H9 (cell line): ENCODE results near the gene CDC14A. TPM values are rescaled to one million over a fixed set of nuclear protein-coding genes. Genes with fewer than 3 reads are reported as not detected.

Experiments used
- DNase-seq: peaks from one replicate; pipeline ENCODE4 v3.0.0-alpha.2; 2017
- H2AFZ ChIP-seq: one replicate; pipeline ENCODE4 v1.6.1; 2013; ENCODE audit warnings: mild to moderate bottlenecking, low read length, control low read depth, moderate library complexity
- H2AK5ac ChIP-seq: 2 replicates; pipeline ENCODE4 v1.6.1; 2013; ENCODE audit warnings: low read length, control low read depth, mixed read lengths; ENCODE audit not compliant: insufficient read length
- H2BK120ac ChIP-seq: one replicate; pipeline ENCODE4 v1.6.1; 2013; ENCODE audit warnings: low read depth, mild to moderate bottlenecking, low read length, control low read depth, inconsistent platforms; ENCODE audit not compliant: poor library complexity, severe bottlenecking
- H2BK12ac ChIP-seq: 2 replicates; pipeline ENCODE4 v1.6.1; 2013; ENCODE audit warnings: low read length, control low read depth, mixed read lengths, low read depth; ENCODE audit not compliant: insufficient read length
- H2BK15ac ChIP-seq: 2 replicates; pipeline ENCODE4 v1.6.1; 2013; ENCODE audit warnings: low read depth, low read length, control low read depth
- H2BK20ac ChIP-seq: one replicate; pipeline ENCODE4 v1.6.1; 2013; ENCODE audit warnings: low read depth, mild to moderate bottlenecking, low read length, control low read depth, inconsistent platforms; ENCODE audit not compliant: poor library complexity, severe bottlenecking
- H2BK5ac ChIP-seq: 2 replicates; pipeline ENCODE4 v1.6.1; 2013; ENCODE audit warnings: low read length, control low read depth, mixed read lengths; ENCODE audit not compliant: insufficient read length
- H3K14ac ChIP-seq: 2 replicates; pipeline ENCODE4 v1.6.1; 2013; ENCODE audit warnings: low read length, control low read depth; ENCODE audit not compliant: insufficient read depth
- H3K18ac ChIP-seq: 2 replicates; pipeline ENCODE4 v1.6.1; 2013; ENCODE audit warnings: low read depth, mild to moderate bottlenecking, mixed read lengths, low read length, control low read depth; ENCODE audit not compliant: insufficient read length
- H3K23ac ChIP-seq: 2 replicates; pipeline ENCODE4 v1.6.1; 2013; ENCODE audit warnings: low read length, control low read depth, mixed read lengths, low read depth; ENCODE audit not compliant: insufficient read length
- H3K23me2 ChIP-seq: 2 replicates; pipeline ENCODE4 v1.6.1; 2013; ENCODE audit warnings: low read depth, mild to moderate bottlenecking, mixed read lengths, low read length, control low read depth; ENCODE audit not compliant: insufficient read length, poor library complexity, severe bottlenecking
- H3K27ac ChIP-seq: 2 replicates; pipeline ENCODE4 v1.5.1; 2013; ENCODE audit warnings: low read length, control low read depth, mixed read lengths, low read depth; ENCODE audit not compliant: insufficient read length
- H3K27me3 ChIP-seq: 2 replicates; pipeline ENCODE4 v1.6.1; 2013; ENCODE audit warnings: low read length, control low read depth, inconsistent platforms; ENCODE audit not compliant: insufficient read depth
- H3K4ac ChIP-seq: 2 replicates; pipeline ENCODE4 v1.6.1; 2013; ENCODE audit warnings: low read depth, mild to moderate bottlenecking, control low read depth, inconsistent platforms, low read length, moderate library complexity
- H3K4me1 ChIP-seq: 2 replicates; pipeline ENCODE4 v1.6.1; 2013; ENCODE audit warnings: low read length, control low read depth, inconsistent platforms; ENCODE audit not compliant: insufficient read depth
- H3K4me2 ChIP-seq: 2 replicates; pipeline ENCODE4 v1.6.1; 2013; ENCODE audit warnings: low read length, control low read depth, mixed read lengths; ENCODE audit not compliant: insufficient read length, insufficient read depth
- H3K56ac ChIP-seq: 2 replicates; pipeline ENCODE4 v1.6.1; 2013; ENCODE audit warnings: low read depth, mild to moderate bottlenecking, mixed read lengths, low read length, control low read depth; ENCODE audit not compliant: insufficient read length
- H3K79me1 ChIP-seq: 2 replicates; pipeline ENCODE4 v1.6.1; 2013; ENCODE audit warnings: low read depth, mild to moderate bottlenecking, moderate library complexity, low read length, control low read depth, inconsistent platforms; ENCODE audit not compliant: insufficient read depth, poor library complexity, severe bottlenecking
- H3K79me2 ChIP-seq: 2 replicates; pipeline ENCODE4 v1.6.1; 2013; ENCODE audit warnings: low read length, control low read depth, inconsistent platforms; ENCODE audit not compliant: insufficient read depth
- H3K9ac ChIP-seq: 2 replicates; pipeline ENCODE4 v1.6.1; 2013; ENCODE audit warnings: low read length, control low read depth, mixed read lengths; ENCODE audit not compliant: insufficient read length; ENCODE audit errors: extremely low read depth
- H3K9me3 ChIP-seq: one replicate; pipeline ENCODE4 v1.6.1; 2013; ENCODE audit warnings: low read depth, low read length, inconsistent platforms; ENCODE audit not compliant: control insufficient read depth
- H3T11ph ChIP-seq: one replicate; pipeline ENCODE4 v1.6.1; 2013; ENCODE audit warnings: mild to moderate bottlenecking, low read length, control low read depth, inconsistent platforms
- H4K20me1 ChIP-seq: one replicate; pipeline ENCODE4 v1.6.1; 2013; ENCODE audit not compliant: control insufficient read depth, insufficient read length, insufficient read depth
- H4K5ac ChIP-seq: 2 replicates; pipeline ENCODE4 v1.6.1; 2013; ENCODE audit warnings: low read depth, mild to moderate bottlenecking, mixed read lengths, low read length, control low read depth; ENCODE audit not compliant: insufficient read length
- H4K8ac ChIP-seq: replicated peaks from 2 replicates; pipeline ENCODE4 v1.6.1; 2013; ENCODE audit warnings: low read length, control low read depth, mixed read lengths, low read depth; ENCODE audit not compliant: insufficient read length
- H4K91ac ChIP-seq: 2 replicates; pipeline ENCODE4 v1.6.1; 2013; ENCODE audit warnings: low read depth, mild to moderate bottlenecking, moderate library complexity, mixed read lengths, low read length, control low read depth; ENCODE audit not compliant: insufficient read length
- H3K27ac Mint-ChIP-seq, 3 experiments: 2 replicates in 2 of 3; 3 replicates in 1 of 3; pipeline ENCODE4 v1.8.0; 2020 to 2021; ENCODE audit warnings: mixed read lengths in 3 of 3, mild to moderate bottlenecking in 1 of 3, moderate library complexity in 1 of 3
- H3K27me3 Mint-ChIP-seq: 2 replicates; pipeline ENCODE4 v1.8.0; 2021; ENCODE audit warnings: low read depth, mild to moderate bottlenecking, moderate library complexity, mixed read lengths
- H3K36me3 Mint-ChIP-seq, 3 experiments: 2 replicates in 2 of 3; 3 replicates in 1 of 3; pipeline ENCODE4 v1.8.0; 2020 to 2021; ENCODE audit warnings: low read depth in 3 of 3, mixed read lengths in 3 of 3; ENCODE audit not compliant: insufficient read depth in 1 of 3
- H3K4me1 Mint-ChIP-seq, 2 experiments: 2 replicates each; pipeline ENCODE4 v1.8.0; 2020; ENCODE audit warnings: mixed read lengths in 2 of 2
- H3K4me3 Mint-ChIP-seq, 2 experiments: 2 replicates in 1 of 2; 3 replicates in 1 of 2; pipeline ENCODE4 v1.8.0; 2020 to 2021; ENCODE audit warnings: mild to moderate bottlenecking in 2 of 2, mixed read lengths in 2 of 2, moderate library complexity in 1 of 2
- H3K9me3 Mint-ChIP-seq, 2 experiments: 2 replicates in 1 of 2; 3 replicates in 1 of 2; pipeline ENCODE4 v1.8.0; 2020; ENCODE audit warnings: mild to moderate bottlenecking in 2 of 2, mixed read lengths in 2 of 2, moderate library complexity in 1 of 2
- CTCF ChIP-seq: fragments of 200-600 bp; sonication (generic); conservative IDR thresholded peaks from 3 replicates; pipeline ENCODE4 v1.8.0; 2021; ENCODE audit warnings: antibody characterized with exemption, mild to moderate bottlenecking
- WGBS: extraction: QIAGEN DNeasy Blood & Tissue Kit; methylation state at CpG from one replicate; pipeline ENCODE4 v1.1.7; 2013; ENCODE audit warnings: missing lambda C conversion rate, low lambda C conversion rate, mixed read lengths; ENCODE audit not compliant: insufficient read length; ENCODE audit errors: extremely low coverage; 5-methylcytosine and 5-hydroxymethylcytosine counted together
- total RNA-seq: library from RNA; stranded (reverse); gene quantifications from 2 replicates; pipeline ENCODE4 v1.2.1, GENCODE V29; 2021

Gene CDC14A
- total RNA-seq, 1 experiment from 2014 or later, result 8.9 TPM

- Histone ChIP-seq H3K4me1 (peaks cover 4% of the 10 kb centered on the region; the same call in 1 of the 2 replicates), H2AFZ (no peak overlapping the region), H3K4me2 (no peak overlapping the region), H3K56ac (no peak overlapping the region), H3K79me2 (peaks cover 7% of the 10 kb centered on the region; the same call in 1 of the 2 replicates), H2BK20ac (no peak overlapping the region), H2BK5ac (no peak overlapping the region), H3K9ac (no peak overlapping the region), H2BK120ac (no peak overlapping the region), H2BK15ac (no peak overlapping the region), H3K18ac (no peak overlapping the region), H3K27ac (no peak overlapping the region), H4K8ac (no peak overlapping the region), H3K4ac (no peak overlapping the region), H3K23me2 (no peaks in the 10 kb centered on the region), H3K23ac (no peak overlapping the region), H3T11ph (no peak overlapping the region), H3K79me1 (no peaks in the 10 kb centered on the region), H2AK5ac (no peak overlapping the region), H2BK12ac (no peak overlapping the region), H4K91ac (no peak overlapping the region), H4K20me1 (no peaks in the 10 kb centered on the region), H3K9me3 (no peaks in the 10 kb centered on the region), H4K5ac (no peak overlapping the region), H3K14ac (no peak overlapping the region), H3K27me3 (no peaks in the 10 kb centered on the region)
- H3K9me3 Mint-ChIP-seq, result no peaks in the 10 kb centered on the region
- no CpG with 5 or more reads among the region's 3 CpGs for WGBS
- peaks cover 28 to 35% of the 10 kb centered on the region in 2 experiments for H3K4me1 Mint-ChIP-seq
- H3K27ac Mint-ChIP-seq, result peak overlapping the region in 1 of 3 experiments; percentile 22; a peak in 2 of 7 replicates
- H3K4me3 Mint-ChIP-seq, result no peak overlapping the region; a peak in 1 of 5 replicates
- TF ChIP-seq CTCF, result no peak
- no peak for DNase-seq
- peaks cover 4 to 9% (median 4%) of the 10 kb centered on the region in 3 experiments; a peak in 5 of 7 replicates for H3K36me3 Mint-ChIP-seq
- no peaks in the 10 kb centered on the region for H3K27me3 Mint-ChIP-seq
Observed at GRCh38 chr1:100364697-100365096, 12.4 kb downstream of the CDC14A start.
